H1 (cell line): ENCODE results near the gene ADGRF5. TPM values are rescaled to one million over a fixed set of nuclear protein-coding genes. Genes with fewer than 3 reads are reported as not detected.

Experiments used
- CTCF ChIA-PET: fragments of 300-600 bp; sonication (Branson Sonifier 250); formaldehyde crosslinking; loops from one replicate; lab custom pipeline; 2021; ENCODE audit not compliant: partially characterized antibody; lab: Charles Lee
- POLR2A ChIA-PET: fragments of 300-600 bp; sonication (Branson Sonifier 250); formaldehyde crosslinking; loops from one replicate; lab custom pipeline; 2021; ENCODE audit warnings: inconsistent platforms; ENCODE audit not compliant: partially characterized antibody; lab: Charles Lee
- DNase-seq, 2 experiments: peaks; one replicate each; pipeline versions ENCODE4 v3.0.0 to v3.0.0-alpha.2; 2010 to 2022; ENCODE audit warnings: low spot score in 2 of 2, low read depth in 1 of 2, mixed read lengths in 1 of 2
- FAIRE-seq: peaks from 2 replicates; lab custom pipeline; 2011; peaks lifted over from hg19 to GRCh38; lab: Jason Lieb, UNC
- H2AFZ ChIP-seq: 2 replicates; pipeline ENCODE4 v1.8.1; 2012; ENCODE audit warnings: low read length, inconsistent platforms
- H2AK5ac ChIP-seq: 2 replicates; pipeline ENCODE4 v1.6.1; 2013; ENCODE audit warnings: low read depth, low read length
- H2BK120ac ChIP-seq: replicated peaks from 2 replicates; pipeline ENCODE3; 2013; ENCODE audit warnings: low read depth, low read length, inconsistent platforms
- H2BK12ac ChIP-seq: 2 replicates; pipeline ENCODE4 v1.6.1; 2013; ENCODE audit warnings: low read depth, low read length
- H2BK15ac ChIP-seq: 2 replicates; pipeline ENCODE4 v1.6.1; 2013; ENCODE audit warnings: low read length
- H2BK20ac ChIP-seq: 2 replicates; pipeline ENCODE4 v1.6.1; 2013; ENCODE audit warnings: low read length
- H2BK5ac ChIP-seq: 2 replicates; pipeline ENCODE4 v1.6.1; 2013; ENCODE audit warnings: low read depth, low read length
- H3K14ac ChIP-seq: 2 replicates; pipeline ENCODE4 v1.6.1; 2013; ENCODE audit warnings: inconsistent platforms; ENCODE audit not compliant: insufficient read length
- H3K18ac ChIP-seq: 2 replicates; pipeline ENCODE4 v1.6.1; 2013; ENCODE audit warnings: low read length; ENCODE audit errors: extremely low read depth
- H3K23ac ChIP-seq: 2 replicates; pipeline ENCODE4 v1.6.1; 2013; ENCODE audit warnings: inconsistent platforms; ENCODE audit not compliant: insufficient read length
- H3K23me2 ChIP-seq: 2 replicates; pipeline ENCODE4 v1.6.1; 2013; ENCODE audit warnings: low read depth, low read length
- H3K27ac ChIP-seq: 2 replicates; pipeline ENCODE4 v1.6.1; 2011; ENCODE audit warnings: low read depth, low read length, inconsistent platforms
- H3K27me3 ChIP-seq, 4 experiments: replicated peaks in 1 of 4; 1 replicate in 1 of 4; 2 replicates in 3 of 4; pipeline versions ENCODE4 v1.6.1 to v1.8.1; 2011 to 2013; ENCODE audit warnings: low read length in 3 of 4, mild to moderate bottlenecking in 3 of 4, inconsistent platforms in 2 of 4, mixed read lengths in 2 of 4, moderate library complexity in 1 of 4; ENCODE audit not compliant: control insufficient read depth in 3 of 4, insufficient read depth in 3 of 4; ENCODE audit errors: extremely low read depth in 1 of 4
- H3K36me3 ChIP-seq, 4 experiments: 2 replicates each; pipeline versions ENCODE4 v1.6.1 to v1.8.1; 2011 to 2013; ENCODE audit warnings: mild to moderate bottlenecking in 4 of 4, low read length in 3 of 4, moderate library complexity in 2 of 4, control low read depth in 1 of 4, inconsistent platforms in 1 of 4; ENCODE audit not compliant: insufficient read depth in 4 of 4, control insufficient read depth in 2 of 4
- H3K4ac ChIP-seq: replicated peaks from 2 replicates; pipeline ENCODE3; 2013; ENCODE audit warnings: low read length, low read depth, mixed read lengths, inconsistent platforms; ENCODE audit not compliant: insufficient read length
- H3K4me1 ChIP-seq, 4 experiments: replicated peaks in 1 of 4; 1 replicate in 1 of 4; 2 replicates in 3 of 4; pipeline versions ENCODE4 v1.6.1 to v1.8.1; 2011 to 2013; ENCODE audit warnings: low read length in 3 of 4, inconsistent platforms in 2 of 4, mixed read lengths in 1 of 4; ENCODE audit not compliant: insufficient read depth in 4 of 4, control insufficient read depth in 3 of 4
- H3K4me2 ChIP-seq, 2 experiments: 2 replicates each; pipeline versions ENCODE4 v1.6.1 to v1.8.1; 2011 to 2013; ENCODE audit warnings: low read depth in 2 of 2, low read length in 2 of 2, control low read depth in 1 of 2, inconsistent platforms in 1 of 2, mild to moderate bottlenecking in 1 of 2; ENCODE audit not compliant: insufficient read depth in 1 of 2
- H3K4me3 ChIP-seq, 4 experiments: fragments of 200-600, 300-600 bp in 1 of 4; sonication (generic), shearing (Covaris generic), sonication (Bioruptor Twin) in 1 of 4; 2 replicates each; pipeline versions ENCODE4 v1.5.1 to v1.8.1; 2011 to 2016; ENCODE audit warnings: low read length in 4 of 4, low read depth in 3 of 4, control low read depth in 2 of 4, inconsistent platforms in 2 of 4, mild to moderate bottlenecking in 2 of 4, mixed read lengths in 1 of 4, moderate library complexity in 1 of 4; ENCODE audit not compliant: insufficient read depth in 2 of 4; ENCODE audit errors: extremely low read depth in 1 of 4
- H3K56ac ChIP-seq: replicated peaks from 2 replicates; pipeline ENCODE3; 2013; ENCODE audit warnings: low read depth, mild to moderate bottlenecking, mixed read lengths, low read length, inconsistent platforms; ENCODE audit not compliant: insufficient read length
- H3K79me1 ChIP-seq: 2 replicates; pipeline ENCODE4 v1.6.1; 2013; ENCODE audit warnings: low read depth, low read length, control low read depth
- H3K79me2 ChIP-seq, 2 experiments: 2 replicates each; pipeline versions ENCODE4 v1.6.1 to v1.8.1; 2012 to 2013; ENCODE audit warnings: low read length in 2 of 2, mild to moderate bottlenecking in 2 of 2, inconsistent platforms in 1 of 2; ENCODE audit not compliant: insufficient read depth in 2 of 2, control insufficient read depth in 1 of 2
- H3K9ac ChIP-seq, 4 experiments: replicated peaks in 1 of 4; 1 replicate in 1 of 4; 2 replicates in 3 of 4; pipeline versions ENCODE4 v1.6.1 to v1.8.1; 2011 to 2013; ENCODE audit warnings: low read depth in 3 of 4, low read length in 3 of 4, control low read depth in 2 of 4, mild to moderate bottlenecking in 2 of 4, moderate library complexity in 2 of 4, inconsistent platforms in 1 of 4; ENCODE audit errors: extremely low read depth in 1 of 4
- H3K9me3 ChIP-seq, 2 experiments: 2 replicates each; pipeline versions ENCODE4 v1.6.1 to v1.8.1; 2012 to 2013; ENCODE audit warnings: mild to moderate bottlenecking in 2 of 2, moderate library complexity in 2 of 2, control low read depth in 1 of 2, inconsistent platforms in 1 of 2, low read depth in 1 of 2, low read length in 1 of 2, mixed read lengths in 1 of 2; ENCODE audit not compliant: insufficient read depth in 2 of 2
- H4K20me1 ChIP-seq, 2 experiments: replicated peaks in 1 of 2; 2 replicates each; pipeline versions ENCODE3 to v1.8.1; 2011 to 2013; ENCODE audit warnings: inconsistent platforms in 2 of 2, low read length in 2 of 2, mild to moderate bottlenecking in 1 of 2; ENCODE audit not compliant: insufficient read depth in 2 of 2, control insufficient read depth in 1 of 2
- H4K5ac ChIP-seq: 2 replicates; pipeline ENCODE4 v1.6.1; 2013; ENCODE audit warnings: low read length, low read depth, mixed read lengths, inconsistent platforms; ENCODE audit not compliant: insufficient read length
- H4K8ac ChIP-seq: 2 replicates; pipeline ENCODE4 v1.8.0; 2013; ENCODE audit warnings: mild to moderate bottlenecking, moderate library complexity, low read length, inconsistent platforms; ENCODE audit not compliant: insufficient read depth; ENCODE audit errors: extremely low read depth
- H4K91ac ChIP-seq: replicated peaks from 2 replicates; pipeline ENCODE3; 2013; ENCODE audit warnings: low read length, mixed read lengths, inconsistent platforms; ENCODE audit not compliant: insufficient read length
- BCL11A ChIP-seq, 2 experiments: IDR thresholded peaks; one replicate each; pipeline ENCODE4 v1.6.1; 2011; ENCODE audit warnings: low read depth in 2 of 2, low read length in 2 of 2, mild to moderate bottlenecking in 2 of 2
- HDAC6 ChIP-seq: IDR thresholded peaks from one replicate; pipeline ENCODE4 v1.7.1; 2012; ENCODE audit warnings: low read depth, mild to moderate bottlenecking, inconsistent platforms, low read length, moderate library complexity
- KDM4A ChIP-seq: IDR thresholded peaks from one replicate; pipeline ENCODE4 v1.7.1; 2012; ENCODE audit warnings: low read depth, mild to moderate bottlenecking, moderate library complexity, low read length, inconsistent platforms; ENCODE audit not compliant: severe bottlenecking
- POU5F1 ChIP-seq: IDR thresholded peaks from 2 replicates; pipeline ENCODE4 v1.6.1; 2011; ENCODE audit warnings: low read depth, mild to moderate bottlenecking, low read length, moderate library complexity
- RXRA ChIP-seq: IDR thresholded peaks from 2 replicates; pipeline ENCODE4 v1.6.1; 2011; ENCODE audit warnings: low read depth, mild to moderate bottlenecking, low read length, moderate library complexity; ENCODE audit not compliant: insufficient read depth
- SAP30 ChIP-seq: fragments of 300-600 bp; sonication (generic); IDR thresholded peaks from 2 replicates; pipeline ENCODE4 v1.7.1; 2012; ENCODE audit warnings: low read length, moderate library complexity, mild to moderate bottlenecking, inconsistent platforms; ENCODE audit not compliant: insufficient read depth, insufficient replicate concordance
- TBP ChIP-seq: IDR thresholded peaks from 2 replicates; pipeline ENCODE4 v1.6.1; 2011; ENCODE audit warnings: low read depth, low read length, improper control_type of control experiment
- TCF12 ChIP-seq: IDR thresholded peaks from 2 replicates; pipeline ENCODE4 v1.6.1; 2011; ENCODE audit warnings: low read depth, mild to moderate bottlenecking, low read length
- WGBS, 2 experiments: shearing (Covaris generic) in 1 of 2; methylation state at CpG; one replicate each; pipeline versions ENCODE4 v1.1.6 to v1.1.7; 2013 to 2015; ENCODE audit warnings: low lambda C conversion rate in 2 of 2, mixed read lengths in 2 of 2, inconsistent platforms in 1 of 2, low coverage in 1 of 2, missing lambda C conversion rate in 1 of 2; ENCODE audit not compliant: insufficient replicate concordance in 2 of 2, insufficient coverage in 1 of 2, insufficient read length in 1 of 2; ENCODE audit errors: extremely low coverage in 1 of 2, missing lambda C conversion rate in 1 of 2; 5-methylcytosine and 5-hydroxymethylcytosine counted together
- polyA plus RNA-seq, 7 experiments: library from polyadenylated mRNA; depleted of rRNA in 3 of 7; stranded (reverse) in 5 of 7; unstranded in 2 of 7; fragments of >200 nt in 5 of 7; fragments of 200-250 nt in 2 of 7; gene quantifications; 1 replicate in 5 of 7; 2 replicates in 1 of 7; 4 replicates in 1 of 7; pipeline versions ENCODE4 v1.2.1 to v1.2.3, GENCODE V29; 2011 to 2013; ENCODE audit warnings: missing spikeins in 2 of 7, mixed read lengths in 2 of 7
- total RNA-seq: library from RNA; stranded (reverse); fragmentation: NEBNext Ultra II Directional; extraction: Animal tissue kit (Norgen Biotek cat#: 25700); gene quantifications from 2 replicates; pipeline ENCODE4 v1.2.1, GENCODE V29; 2021

The ADGRF5 gene
- total and polyA plus RNA-seq, 2 of the 8 experiments (the other 6 are each of a cell fraction or from before 2014, with no cell fraction given): 0.06 TPM; not detected in 1

- Histone ChIP-seq H3K23me2 (no peaks in the 10 kb centered on the region), H2AFZ (no peak overlapping the region), H3K36me3 (no peaks in the 10 kb centered on the region), H2AK5ac (no peak overlapping the region), H3K9me3 (no peaks in the 10 kb centered on the region), H3K79me1 (no peaks in the 10 kb centered on the region), H3K79me2 (no peaks in the 10 kb centered on the region), H3K14ac (no peak overlapping the region), H3K18ac (no peak overlapping the region), H4K20me1 (no peaks in the 10 kb centered on the region), H3K23ac (no peak overlapping the region), H3K56ac (no peak overlapping the region), H3K4me2 (no peak overlapping the region), H3K4ac (no peak overlapping the region), H4K8ac (no peak overlapping the region), H3K4me3 (no peak overlapping the region), H3K4me1 (no peaks in the 10 kb centered on the region), H3K9ac (no peak overlapping the region), H2BK15ac (no peak overlapping the region), H2BK20ac (no peak overlapping the region), H4K91ac (no peak overlapping the region), H3K27me3 (no peaks in the 10 kb centered on the region), H2BK120ac (no peak overlapping the region), H4K5ac (no peak overlapping the region), H2BK12ac (no peak overlapping the region), H2BK5ac (no peak overlapping the region), H3K27ac (no peak overlapping the region)
- 92% methylated on average over 4 of the region's 4 CpGs; no CpG with 5 or more reads in 1 of the 2 experiments for WGBS, 2 experiments
- CTCF ChIA-PET: interaction anchor here (0.9 to 1.5 kb wide), 2 partner anchors 12 to 60 kb away, joined by 5 read pairs; no protein-coding TSS in a partner anchor
- DNase-seq (no peak), FAIRE-seq (no peak)
- POLR2A ChIA-PET: no interaction called here
- TF ChIP-seq HDAC6 (no peak), TCF12 (no peak), KDM4A (no peak), TBP (no peak), RXRA (no peak), BCL11A (IDR thresholded peaks at IDR 0.05; ENCODE audit: low read depth in 2 of 2, low read length in 2 of 2) (no peak), SAP30 (no peak), POU5F1 (no peak)
Observed at GRCh38 chr6:46915866-46916265, 5.9 kb downstream of the ADGRF5 start.
